HepG2 (cell line): ENCODE measurements around the gene STARD5. TPM values are rescaled to one million over a fixed set of nuclear protein-coding genes. Genes with fewer than 3 reads are reported as not detected.

ENCODE experiments used
- CREB1 ChIP-seq, 2 experiments: fragments of 450-650 bp in 1 of 2; IDR thresholded peaks; 2 replicates each; pipeline ENCODE4 v1.6.1; 2016 to 2017; ENCODE audit warnings: control low read depth in 1 of 2, mild to moderate bottlenecking in 1 of 2, missing compliant biosample characterization in 1 of 2, missing genetic modification characterization in 1 of 2
- CSRNP2 ChIP-seq: sonication (generic); formaldehyde crosslinking; conservative IDR thresholded peaks from 2 replicates; pipeline ENCODE4 v1.8.0; 2022; ENCODE audit warnings: low read depth, missing genetic modification reagents
- KLF12 ChIP-seq: sonication (generic); formaldehyde crosslinking; IDR thresholded peaks from 2 replicates; pipeline ENCODE4 v1.4.0; 2020; ENCODE audit warnings: missing genetic modification reagents, borderline replicate concordance
- RBM39 ChIP-seq: fragments of 200-400 bp; formaldehyde crosslinking; IDR thresholded peaks from one replicate; pipeline ENCODE4 v1.6.1; 2018; ENCODE audit warnings: antibody characterized with exemption, mild to moderate bottlenecking, low read depth, low read length; ENCODE audit not compliant: poor library complexity, severe bottlenecking
- STAG1 ChIP-seq: sonication (generic); formaldehyde crosslinking; IDR thresholded peaks from 2 replicates; pipeline ENCODE4 v1.4.0; 2020; ENCODE audit warnings: missing genetic modification reagents
- TIGD3 ChIP-seq: sonication (generic); formaldehyde crosslinking; IDR thresholded peaks from 2 replicates; pipeline ENCODE4 v1.5.1; 2020; ENCODE audit warnings: mild to moderate bottlenecking, missing genetic modification reagents, borderline replicate concordance
- ZNF275 ChIP-seq: sonication (generic); formaldehyde crosslinking; IDR thresholded peaks from 2 replicates; pipeline ENCODE4 v1.8.0; 2022; ENCODE audit warnings: missing genetic modification reagents, mild to moderate bottlenecking, inconsistent platforms, borderline replicate concordance
- ZNF512 ChIP-seq: sonication (generic); formaldehyde crosslinking; IDR thresholded peaks from 2 replicates; pipeline ENCODE4 v1.4.0; 2020; ENCODE audit warnings: mild to moderate bottlenecking, missing genetic modification reagents
- ZNF619 ChIP-seq: sonication (generic); formaldehyde crosslinking; IDR thresholded peaks from 2 replicates; pipeline ENCODE4 v1.4.0; 2020; ENCODE audit warnings: mild to moderate bottlenecking, missing genetic modification reagents
- ZSCAN20 ChIP-seq: sonication (generic); formaldehyde crosslinking; IDR thresholded peaks from 2 replicates; pipeline ENCODE4 v1.4.0; 2020; ENCODE audit warnings: missing genetic modification reagents, mild to moderate bottlenecking, borderline replicate concordance
- polyA plus RNA-seq, 8 experiments: library from polyadenylated mRNA; depleted of rRNA in 3 of 8; stranded (reverse) in 7 of 8; unstranded in 1 of 8; fragments of >200 nt; fragmentation: Illumina TruSeq in 4 of 8; extraction: Trizol in 4 of 8; gene quantifications; 2 replicates each; pipeline versions ENCODE4 v1.2.1 to v1.2.3, GENCODE V29; 2011 to 2016; ENCODE audit warnings: low read depth in 4 of 8, missing spikeins in 1 of 8, mixed read lengths in 1 of 8; ENCODE audit not compliant: insufficient read depth in 1 of 8
- total RNA-seq, 5 experiments: library from RNA; depleted of rRNA; stranded (reverse); fragments of >200 nt; fragmentation: Illumina TruSeq; extraction: Trizol; gene quantifications; 2 replicates each; pipeline ENCODE4 v1.2.3, GENCODE V29; 2016; ENCODE audit warnings: low read depth in 1 of 5
- TF ChIP-seq, protein P1 (sequence below): sonication (generic); formaldehyde crosslinking; IDR thresholded peaks from 2 replicates; pipeline ENCODE4 v1.5.0; 2020; ENCODE audit warnings: missing genetic modification reagents, mild to moderate bottlenecking, borderline replicate concordance
- TF ChIP-seq, protein P2 (sequence below): sonication (generic); formaldehyde crosslinking; IDR thresholded peaks from 2 replicates; pipeline ENCODE4 v1.8.0; 2022; ENCODE audit warnings: mild to moderate bottlenecking, missing genetic modification reagents, moderate library complexity
- TF ChIP-seq, protein P3 (sequence below): sonication (generic); formaldehyde crosslinking; IDR thresholded peaks from 2 replicates; pipeline ENCODE4 v1.5.0; 2020; ENCODE audit warnings: mild to moderate bottlenecking, missing genetic modification reagents
- TF ChIP-seq, protein P4 (sequence below): sonication (generic); formaldehyde crosslinking; IDR thresholded peaks from 2 replicates; pipeline ENCODE4 v1.5.0; 2020; ENCODE audit warnings: mild to moderate bottlenecking, low read depth, missing genetic modification reagents, borderline replicate concordance

The STARD5 gene
- total and polyA plus RNA-seq, 2 of the 13 experiments (the other 11 are each of a cell fraction or from before 2014, with no cell fraction given) = 3.1 to 3.5 TPM

GRCh38 chr15:81323944-81324881, at the start of gene STARD5 (continued):
- TF ChIP-seq CREB1 (IDR thresholded peaks at IDR 0.05) = peak; percentile 71
- TF ChIP-seq CREB1 (CRISPR knock-in tag; IDR thresholded peaks at IDR 0.05) = peak; percentile 76
- TF ChIP-seq STAG1 (CRISPR knock-in tag) = no peak
- TF ChIP-seq, protein P1, sequence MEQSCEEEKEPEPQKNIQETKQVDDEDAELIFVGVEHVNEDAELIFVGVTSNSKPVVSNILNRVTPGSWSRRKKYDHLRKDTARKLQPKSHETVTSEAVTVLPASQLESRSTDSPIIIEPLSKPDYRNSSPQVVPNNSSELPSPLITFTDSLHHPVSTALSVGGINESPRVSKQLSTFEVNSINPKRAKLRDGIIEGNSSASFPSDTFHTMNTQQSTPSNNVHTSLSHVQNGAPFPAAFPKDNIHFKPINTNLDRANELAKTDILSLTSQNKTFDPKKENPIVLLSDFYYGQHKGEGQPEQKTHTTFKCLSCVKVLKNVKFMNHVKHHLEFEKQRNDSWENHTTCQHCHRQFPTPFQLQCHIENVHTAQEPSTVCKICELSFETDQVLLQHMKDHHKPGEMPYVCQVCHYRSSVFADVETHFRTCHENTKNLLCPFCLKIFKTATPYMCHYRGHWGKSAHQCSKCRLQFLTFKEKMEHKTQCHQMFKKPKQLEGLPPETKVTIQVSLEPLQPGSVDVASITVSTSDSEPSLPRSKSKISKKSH (CRISPR knock-in tag) = 0 out of 2 replicates have a peak, but pooled peaks have one; percentile 37
- no peak for TF ChIP-seq RBM39
- peak; percentile 51; the same call in 1 of the 2 replicates for TF ChIP-seq ZNF275 (CRISPR knock-in tag)
- TF ChIP-seq ZSCAN20 = no peak
- no peak for TF ChIP-seq ZNF512 (CRISPR knock-in tag)
- TF ChIP-seq, protein P2, sequence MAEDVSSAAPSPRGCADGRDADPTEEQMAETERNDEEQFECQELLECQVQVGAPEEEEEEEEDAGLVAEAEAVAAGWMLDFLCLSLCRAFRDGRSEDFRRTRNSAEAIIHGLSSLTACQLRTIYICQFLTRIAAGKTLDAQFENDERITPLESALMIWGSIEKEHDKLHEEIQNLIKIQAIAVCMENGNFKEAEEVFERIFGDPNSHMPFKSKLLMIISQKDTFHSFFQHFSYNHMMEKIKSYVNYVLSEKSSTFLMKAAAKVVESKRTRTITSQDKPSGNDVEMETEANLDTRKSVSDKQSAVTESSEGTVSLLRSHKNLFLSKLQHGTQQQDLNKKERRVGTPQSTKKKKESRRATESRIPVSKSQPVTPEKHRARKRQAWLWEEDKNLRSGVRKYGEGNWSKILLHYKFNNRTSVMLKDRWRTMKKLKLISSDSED = no peak
- TF ChIP-seq KLF12 (CRISPR knock-in tag) = no peak
- TF ChIP-seq, protein P3, sequence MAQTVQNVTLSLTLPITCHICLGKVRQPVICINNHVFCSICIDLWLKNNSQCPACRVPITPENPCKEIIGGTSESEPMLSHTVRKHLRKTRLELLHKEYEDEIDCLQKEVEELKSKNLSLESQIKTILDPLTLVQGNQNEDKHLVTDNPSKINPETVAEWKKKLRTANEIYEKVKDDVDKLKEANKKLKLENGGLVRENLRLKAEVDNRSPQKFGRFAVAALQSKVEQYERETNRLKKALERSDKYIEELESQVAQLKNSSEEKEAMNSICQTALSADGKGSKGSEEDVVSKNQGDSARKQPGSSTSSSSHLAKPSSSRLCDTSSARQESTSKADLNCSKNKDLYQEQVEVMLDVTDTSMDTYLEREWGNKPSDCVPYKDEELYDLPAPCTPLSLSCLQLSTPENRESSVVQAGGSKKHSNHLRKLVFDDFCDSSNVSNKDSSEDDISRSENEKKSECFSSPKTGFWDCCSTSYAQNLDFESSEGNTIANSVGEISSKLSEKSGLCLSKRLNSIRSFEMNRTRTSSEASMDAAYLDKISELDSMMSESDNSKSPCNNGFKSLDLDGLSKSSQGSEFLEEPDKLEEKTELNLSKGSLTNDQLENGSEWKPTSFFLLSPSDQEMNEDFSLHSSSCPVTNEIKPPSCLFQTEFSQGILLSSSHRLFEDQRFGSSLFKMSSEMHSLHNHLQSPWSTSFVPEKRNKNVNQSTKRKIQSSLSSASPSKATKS = no peak
- TF ChIP-seq ZNF619 (CRISPR knock-in tag) = no peak
- TF ChIP-seq CSRNP2 (CRISPR knock-in tag) = no peak
- TF ChIP-seq, protein P4, sequence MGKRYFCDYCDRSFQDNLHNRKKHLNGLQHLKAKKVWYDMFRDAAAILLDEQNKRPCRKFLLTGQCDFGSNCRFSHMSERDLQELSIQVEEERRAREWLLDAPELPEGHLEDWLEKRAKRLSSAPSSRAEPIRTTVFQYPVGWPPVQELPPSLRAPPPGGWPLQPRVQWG (CRISPR knock-in tag) = no peak
- TF ChIP-seq TIGD3 (CRISPR knock-in tag) = no peak
